HG03442 (cell line): ENCODE measurements around the gene DLG2.
"Not testable (repeated sequence)": the region's sequence is repeated elsewhere in the genome, so short reads cannot be mapped to it uniquely, and the experiment has no call there.

Source experiments
- ATAC-seq: cut with Tn5 transposase; IDR thresholded peaks from one replicate; pipeline ENCODE4 v1.9.1; 2021; ENCODE audit warnings: mild to moderate bottlenecking, moderate library complexity; ENCODE audit not compliant: unreplicated experiment

Gene DLG2

DNA sequence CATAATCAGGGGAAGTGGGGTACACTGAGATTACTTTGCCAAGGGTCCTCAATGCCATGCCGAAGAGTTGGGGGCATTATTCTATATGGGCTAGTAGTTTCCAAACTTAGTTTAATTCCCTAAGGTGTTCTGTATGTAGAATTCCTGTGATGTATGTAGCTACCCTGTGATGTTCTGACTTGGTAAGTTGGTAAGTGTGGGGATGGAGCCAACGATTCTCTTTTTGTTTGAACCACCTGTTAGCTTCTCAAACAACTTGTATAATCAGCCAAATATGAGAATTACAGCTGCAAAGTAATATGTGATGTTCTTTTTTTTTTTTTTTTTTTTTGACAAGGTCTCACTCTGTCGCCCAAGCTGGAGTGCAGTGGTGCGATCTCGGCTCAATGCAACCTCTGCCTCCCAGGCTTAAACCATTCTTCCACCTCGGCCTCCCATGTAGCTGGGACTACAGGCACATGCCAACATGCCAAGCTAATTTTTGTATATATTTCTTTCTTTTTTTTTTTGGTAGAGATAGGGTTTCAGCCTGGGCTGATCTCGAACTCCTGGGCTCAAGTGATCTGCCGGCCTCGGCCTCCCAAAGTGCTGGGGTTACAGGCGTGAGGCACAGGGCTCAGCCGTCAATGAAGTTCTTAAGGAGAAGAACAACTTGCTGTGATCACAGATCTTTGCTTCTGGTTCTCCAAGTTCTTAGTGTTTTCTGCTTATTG lies 2025.8 kb downstream of the DLG2 start:
- no peak for ATAC-seq

DNA sequence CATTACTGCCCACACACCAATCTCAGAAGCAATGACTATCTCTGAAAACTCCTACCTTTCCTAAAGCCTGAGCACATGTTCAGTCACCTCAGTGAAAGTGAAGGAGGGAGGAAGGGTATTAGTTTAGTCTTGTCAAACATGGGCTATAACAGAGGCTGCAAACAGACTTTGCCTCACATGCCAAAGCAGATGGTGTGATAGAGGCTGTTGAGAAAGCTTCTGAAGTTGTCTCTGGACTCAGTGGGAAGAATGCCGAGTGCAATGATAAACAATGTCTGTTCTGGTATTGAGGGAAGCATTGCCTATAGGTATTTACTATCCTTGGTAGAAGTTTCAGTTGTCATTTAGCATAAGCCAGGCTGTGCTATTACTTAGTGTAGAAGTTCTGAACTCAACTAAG lies 2026.5 kb downstream of the DLG2 start:
- no peak for ATAC-seq

- no peak for ATAC-seq
Observed at GRCh38 chr11:83599066-83599465, 2028.1 kb downstream of the DLG2 start.

GRCh38 chr11:83587797-83588196 lies 2039.3 kb downstream of the DLG2 start:
- not testable (repeated sequence) for ATAC-seq

DNA sequence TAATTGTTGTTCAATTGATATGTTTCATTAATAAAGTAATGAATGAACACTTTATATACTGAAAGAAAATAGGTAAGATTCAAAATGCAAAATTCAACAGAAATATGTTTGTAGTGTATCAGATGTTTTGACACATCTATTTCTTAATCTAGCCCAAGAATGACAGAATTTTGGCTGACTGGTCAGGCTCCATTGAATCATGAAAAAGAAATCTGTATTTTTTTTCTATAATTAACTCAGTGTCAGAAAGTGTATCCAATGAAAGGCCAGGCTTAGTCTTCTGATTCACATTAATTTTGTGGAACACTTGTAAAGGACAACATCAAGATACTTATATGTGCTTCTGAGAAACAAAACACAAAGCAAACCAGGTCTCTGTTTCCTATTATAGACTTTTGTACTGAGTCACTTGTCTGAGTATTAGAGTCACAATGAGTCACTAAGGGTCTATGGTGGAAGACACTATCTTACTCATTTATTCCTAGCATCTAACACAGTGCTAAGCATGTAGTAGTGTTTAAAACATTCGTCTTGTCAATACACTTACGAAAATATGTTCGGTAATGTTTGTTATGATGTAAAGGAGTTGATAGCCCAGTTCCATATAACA lies 2043.3 kb downstream of the DLG2 start:
- peak; percentile 99 for ATAC-seq

DNA sequence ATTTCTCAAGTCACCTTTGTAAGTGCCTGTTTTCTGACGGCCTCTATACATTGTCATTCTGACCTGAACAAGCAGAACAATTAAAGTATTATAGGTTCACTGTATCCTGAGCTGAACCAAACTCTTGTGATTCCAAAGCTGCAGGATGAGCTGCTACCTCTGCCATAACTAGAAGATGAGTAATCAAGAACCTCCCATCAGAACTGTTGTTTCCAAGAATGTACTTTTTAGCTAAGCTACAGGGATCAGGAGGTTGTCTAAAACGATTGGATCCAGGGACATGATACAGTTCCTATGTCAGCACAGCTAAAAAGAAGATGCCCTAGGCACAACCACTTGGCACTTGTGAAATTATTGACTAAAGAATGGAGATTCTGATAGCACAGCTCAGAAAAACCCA lies 2052.6 kb downstream of the DLG2 start:
- ATAC-seq = no peak

GRCh38 chr11:83572581-83573496 lies 2054.3 kb downstream of the DLG2 start:
- ATAC-seq = no peak

GRCh38 chr11:83571302-83571701 lies 2055.8 kb downstream of the DLG2 start:
- ATAC-seq = no peak

- no peak for ATAC-seq
Observed at GRCh38 chr11:83569134-83569805, 2057.9 kb downstream of the DLG2 start.

DNA sequence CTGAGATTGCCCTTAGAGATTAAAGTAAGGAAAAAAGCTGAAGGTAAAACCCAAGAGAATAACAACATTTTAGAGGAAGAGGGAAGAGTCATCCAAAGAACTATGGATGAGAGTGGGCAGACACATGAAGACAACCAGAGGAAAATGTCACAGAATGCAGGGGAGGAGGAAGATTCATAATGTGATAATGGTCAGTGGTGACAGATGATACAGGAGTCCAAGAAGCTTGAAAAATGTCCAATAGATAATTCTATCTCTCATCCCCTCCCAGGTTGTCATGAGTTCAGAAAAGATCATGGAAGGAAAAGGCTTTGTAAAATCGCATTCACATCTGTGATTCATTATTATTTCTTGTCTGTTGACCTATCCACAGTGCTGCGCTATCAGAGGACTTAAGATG lies 2058.6 kb downstream of the DLG2 start:
- ATAC-seq = no peak

DNA sequence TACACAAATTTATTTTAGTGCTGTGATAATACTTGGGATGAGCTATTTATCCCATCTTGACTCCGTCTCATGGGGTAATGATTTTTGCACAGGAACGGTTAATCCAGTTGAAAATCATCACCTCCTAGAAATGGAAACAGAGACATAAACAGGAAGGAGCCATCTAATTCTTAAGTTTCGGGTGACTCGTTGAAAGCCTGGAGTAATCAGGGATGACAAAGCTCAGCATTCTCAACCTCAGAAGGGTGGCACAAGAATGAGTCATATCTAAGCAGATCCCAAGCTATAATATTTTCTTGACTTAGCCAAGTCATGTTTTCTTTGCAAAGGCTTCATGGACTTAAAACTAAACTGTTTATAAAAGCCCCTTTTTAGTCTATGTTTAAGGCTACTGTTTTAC lies 2060.2 kb downstream of the DLG2 start:
- ATAC-seq = no peak

DNA sequence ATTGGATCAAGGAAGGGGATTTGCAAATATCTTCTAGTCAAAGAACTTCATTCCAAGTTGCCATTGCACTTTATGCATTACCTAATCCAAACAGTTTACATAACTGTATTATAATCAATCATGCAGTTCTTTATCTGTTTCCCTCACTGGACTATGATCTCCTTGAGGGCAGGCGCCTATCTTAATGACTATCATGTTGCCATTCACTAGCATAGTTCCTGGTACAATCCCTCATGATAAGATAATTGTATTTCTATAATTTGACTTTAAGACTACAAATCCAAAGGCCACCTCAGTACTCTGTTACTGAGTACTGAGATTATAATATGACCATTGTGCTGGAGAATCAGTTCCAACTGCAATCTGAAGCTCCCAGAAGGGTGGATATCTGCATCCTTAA lies 2062.3 kb downstream of the DLG2 start:
- ATAC-seq = no peak

GRCh38 chr11:83558281-83558680 lies 2068.9 kb downstream of the DLG2 start:
- ATAC-seq = no peak

DNA sequence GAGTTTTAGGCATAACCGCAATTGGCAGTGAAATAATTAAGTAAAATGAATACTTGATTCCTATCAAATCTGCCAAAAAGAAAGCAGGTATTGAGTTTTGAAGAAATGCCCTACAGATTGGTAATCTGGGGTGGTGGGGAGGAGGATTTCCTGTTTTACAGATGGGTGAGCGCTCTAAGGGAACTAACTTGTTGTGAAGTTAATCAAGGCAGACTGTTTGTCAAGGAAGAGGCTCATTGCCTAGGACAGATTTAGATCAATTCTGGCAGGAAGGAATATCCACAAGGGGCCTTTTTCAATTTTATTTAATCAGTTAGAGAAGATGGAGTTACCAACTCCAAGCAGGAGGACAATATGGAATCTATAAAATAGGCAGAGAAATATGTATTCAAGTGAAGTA lies 2069.5 kb downstream of the DLG2 start:
- ATAC-seq = no peak

DNA sequence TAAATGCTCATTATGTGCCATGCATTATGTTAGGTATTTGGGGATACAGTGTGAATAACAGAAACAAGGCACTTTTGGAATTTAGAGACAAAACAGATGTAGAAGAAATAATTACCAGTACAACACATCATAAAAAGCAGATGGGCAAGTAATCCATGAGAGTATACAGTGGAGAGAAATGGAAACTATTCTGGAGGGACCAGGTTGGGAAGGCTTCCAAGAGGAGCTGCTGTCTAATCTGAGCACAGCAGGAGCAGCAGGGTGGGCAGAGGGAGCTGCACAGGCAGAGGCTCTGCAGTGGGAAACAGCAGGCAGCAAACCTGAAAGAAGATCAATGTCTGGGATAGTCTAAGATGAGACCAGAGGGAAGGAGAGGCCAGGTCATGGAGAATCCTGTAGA lies 2072.3 kb downstream of the DLG2 start:
- ATAC-seq = no peak

DNA sequence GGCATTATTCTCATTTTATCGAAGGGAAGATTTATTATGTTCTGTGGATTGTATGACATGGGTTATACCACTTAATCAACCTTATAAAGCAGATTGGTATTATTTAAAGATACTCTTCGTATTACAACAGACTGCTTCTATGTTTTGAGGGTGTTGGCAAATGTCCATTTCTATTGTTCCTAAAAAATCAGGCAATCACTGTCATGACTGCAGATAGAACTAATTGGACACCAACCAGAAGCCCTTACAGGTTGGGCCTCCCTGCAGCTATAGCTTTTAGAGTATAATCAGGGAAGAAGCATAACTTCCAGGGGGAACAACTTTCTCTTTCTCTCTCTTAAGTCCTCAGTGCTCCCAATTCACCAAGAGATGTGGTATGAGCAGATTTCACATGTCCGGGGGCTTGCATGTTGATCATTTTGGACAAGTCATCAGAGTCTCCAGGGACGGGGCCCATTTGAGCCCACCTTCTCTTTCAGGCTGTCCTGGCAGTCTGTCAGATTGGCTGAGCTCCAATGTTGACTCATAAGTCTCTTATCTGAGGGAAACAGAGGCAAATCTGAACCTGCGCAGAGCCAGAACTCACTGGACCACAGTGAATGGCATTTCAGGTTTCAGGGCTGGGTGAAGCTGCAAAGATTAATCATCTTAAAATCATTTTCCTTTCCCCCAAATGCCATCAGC lies 2077.0 kb downstream of the DLG2 start:
- ATAC-seq = no peak

- ATAC-seq = no peak
Observed at GRCh38 chr11:83546368-83546767, 2080.8 kb downstream of the DLG2 start.

DNA sequence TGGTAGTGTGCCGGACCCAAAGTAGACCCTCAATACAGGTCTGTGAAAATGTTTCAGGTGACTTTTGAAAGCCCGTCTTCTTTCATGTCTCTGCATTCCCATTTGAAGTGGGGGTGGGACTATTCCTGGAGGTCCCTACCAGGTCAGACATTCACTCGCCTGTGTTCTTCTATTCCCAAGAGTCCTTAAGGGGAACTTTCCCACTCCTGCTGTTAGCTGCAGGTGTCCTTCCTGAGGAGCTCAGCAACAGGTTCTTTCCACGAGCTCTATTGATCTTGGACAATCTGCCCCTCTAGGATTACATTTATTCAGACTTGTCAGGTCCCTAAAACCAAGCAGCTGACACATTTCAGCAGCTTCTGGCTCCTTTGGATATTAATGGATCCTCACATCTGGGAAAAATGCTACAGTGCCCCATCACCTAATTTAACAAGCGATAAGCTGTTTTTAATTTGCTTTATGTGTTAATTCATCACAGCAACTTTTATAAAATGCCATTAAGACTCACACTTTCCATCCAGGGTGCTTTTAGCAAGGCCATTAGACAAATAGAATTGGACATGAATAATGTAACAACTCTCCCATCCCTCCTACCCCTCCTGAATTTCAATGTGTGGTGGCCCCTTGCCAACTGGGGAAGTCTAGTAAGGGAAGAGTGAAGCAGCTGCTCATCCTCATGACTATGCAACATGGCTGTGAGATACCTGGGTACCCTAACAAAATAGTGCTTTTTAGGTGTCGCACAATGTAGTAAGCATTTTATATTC lies 2081.5 kb downstream of the DLG2 start:
- ATAC-seq = no peak

DNA sequence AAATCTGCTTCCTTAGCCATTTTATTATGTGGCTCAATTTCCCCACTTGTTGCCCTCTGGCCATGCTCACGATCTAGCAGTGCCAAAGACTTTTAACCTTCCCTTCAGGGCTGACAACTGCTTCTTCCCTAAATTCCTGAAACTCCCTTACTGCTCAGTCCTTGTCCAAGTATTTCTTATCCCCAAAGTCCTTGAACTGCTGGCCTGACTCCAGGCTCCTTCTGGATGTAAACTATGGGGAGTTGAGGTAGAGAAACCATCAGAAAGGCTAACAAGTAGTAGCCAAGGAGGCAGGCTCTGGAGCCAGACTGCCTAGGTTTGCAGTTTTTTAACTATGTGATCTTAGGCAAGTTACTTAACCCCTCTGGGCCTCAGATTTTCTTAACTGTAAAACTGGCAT lies 2082.3 kb downstream of the DLG2 start:
- ATAC-seq = no peak
